KG1 (cell line): Measurements from ENCODE around the gene ZNF415.
"Not testable (repeated sequence)": the region's sequence is repeated elsewhere in the genome, so short reads cannot be mapped to it uniquely, and the experiment has no call there.

Experiments
- DNase-seq: peaks from one replicate; lab custom pipeline; 2025; lab: John Stamatoyannopoulos, UW

The ZNF415 gene

DNA sequence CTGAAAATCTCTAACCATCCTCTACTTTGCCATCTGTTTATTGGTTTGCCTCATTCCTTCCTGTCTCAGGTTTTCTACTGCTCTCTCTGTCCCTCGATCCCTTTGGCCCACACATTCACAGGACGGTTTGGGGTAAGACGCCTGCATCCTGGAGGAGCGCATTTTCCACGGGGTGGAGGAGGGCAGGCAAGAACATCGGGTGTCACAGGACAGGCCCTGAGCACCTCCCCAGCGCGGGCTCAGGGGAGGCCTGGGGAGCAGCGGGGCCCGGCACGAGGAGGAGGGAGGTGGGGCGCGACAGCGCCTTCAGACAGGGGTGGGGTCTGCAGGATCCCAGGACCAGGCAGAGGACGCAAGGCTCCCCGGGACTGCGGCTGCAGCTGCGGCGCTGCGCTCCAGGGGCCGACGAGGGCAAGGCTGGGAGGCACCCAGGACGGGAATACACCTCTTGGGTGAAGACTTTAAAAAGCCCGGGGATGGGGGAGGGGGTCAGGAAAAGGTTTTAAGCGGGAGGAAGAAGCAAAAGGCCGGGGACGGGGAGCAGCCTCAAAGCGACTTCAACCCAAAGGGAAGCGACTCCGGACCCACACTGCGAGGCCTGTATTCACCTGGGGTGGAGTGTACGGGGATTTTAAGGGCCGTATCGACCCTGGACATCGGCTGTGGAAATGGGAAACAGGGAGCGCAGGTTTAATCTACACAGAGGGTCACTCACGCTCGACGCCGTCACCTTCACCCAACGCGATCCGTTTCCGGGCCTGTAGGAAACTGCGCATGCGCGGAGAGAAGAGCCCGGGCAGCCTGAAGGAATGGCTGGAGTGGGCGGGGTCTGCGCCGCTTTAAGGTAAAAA is at the start of gene ZNF415:
Gene ZNF415, minus strand, starts transcription at position 770 of the 851 bp plus-strand sequence. CDS start 10,234 bp downstream, outside the sequence.
- peak; percentile 11 for DNase-seq

DNA sequence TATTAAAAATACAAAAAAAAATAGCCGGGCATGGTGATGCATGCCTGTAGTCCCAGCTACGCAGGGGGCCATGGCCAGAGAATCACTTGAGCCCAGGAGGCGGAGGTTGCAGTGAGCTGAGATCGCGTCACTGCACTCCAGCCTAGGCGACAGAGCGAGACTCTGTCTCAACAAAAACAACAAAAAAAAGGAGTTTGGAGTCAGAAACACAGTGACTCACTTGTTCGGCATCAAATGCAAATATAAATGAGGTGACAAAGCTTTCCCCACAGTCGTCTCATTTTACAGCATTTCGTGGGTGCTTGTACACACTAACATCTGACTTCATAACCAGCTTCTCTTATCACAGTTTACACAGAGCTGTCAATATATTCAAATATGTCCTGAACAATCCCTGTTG is 49.5 kb upstream of the ZNF415 start:
- DNase-seq: no peak

GRCh38 chr19:53177986-53178385 is 45.3 kb upstream of the ZNF415 start:
- DNase-seq: no peak

DNA sequence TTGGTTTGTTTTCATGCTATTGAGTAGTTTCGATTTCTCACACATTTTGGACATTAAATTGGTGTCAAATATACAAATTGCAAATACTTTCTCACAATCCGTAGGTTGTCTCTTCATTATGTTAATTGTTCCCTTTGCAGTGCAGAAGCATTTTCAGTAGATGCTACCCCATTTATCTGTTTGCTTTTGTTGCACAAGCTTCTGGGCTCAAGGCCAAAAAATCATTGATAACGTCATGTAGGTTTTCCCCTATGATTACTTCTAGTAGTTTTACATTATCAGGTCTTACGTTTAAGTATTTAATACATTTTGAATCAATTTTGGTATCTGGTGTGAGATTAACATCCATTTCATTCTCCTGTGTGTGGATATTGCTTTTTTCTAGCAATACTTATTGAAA is 40.2 kb upstream of the ZNF415 start:
- DNase-seq: no peak

- DNase-seq: no peak
Observed at GRCh38 chr19:53165691-53166091, 33.0 kb upstream of the ZNF415 start.

GRCh38 chr19:53161123-53161522 is 28.4 kb upstream of the ZNF415 start:
- no peak for DNase-seq

GRCh38 chr19:53160350-53160749 is 27.6 kb upstream of the ZNF415 start:
- no peak for DNase-seq

DNA sequence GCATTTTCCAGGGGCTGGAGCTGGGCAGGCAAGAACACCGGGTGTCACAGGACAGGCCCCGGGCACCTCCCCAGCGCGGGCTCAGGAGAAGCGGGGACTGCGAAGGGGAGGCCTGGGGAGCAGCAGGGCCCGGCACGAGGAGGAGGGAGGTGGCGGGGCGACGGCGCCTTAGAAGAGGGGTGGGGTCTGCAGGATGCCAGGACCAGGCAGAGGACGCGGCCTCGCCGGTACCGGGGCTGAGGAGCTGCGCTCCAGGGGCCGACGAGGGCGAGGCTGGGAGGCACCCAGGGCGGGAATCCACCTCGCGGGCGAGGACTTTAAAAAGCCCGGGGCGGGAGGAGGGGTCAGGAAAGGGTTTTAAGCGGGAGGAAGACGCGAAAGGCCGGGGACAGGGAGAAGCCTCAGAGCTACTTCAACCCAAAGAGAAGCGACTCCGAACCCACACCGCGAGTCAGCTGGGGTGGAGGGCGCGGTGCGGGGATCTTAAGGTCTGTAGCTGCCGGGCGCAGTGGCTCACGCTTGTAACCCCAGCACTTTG is 25.5 kb upstream of the ZNF415 start:
- DNase-seq: no peak

DNA sequence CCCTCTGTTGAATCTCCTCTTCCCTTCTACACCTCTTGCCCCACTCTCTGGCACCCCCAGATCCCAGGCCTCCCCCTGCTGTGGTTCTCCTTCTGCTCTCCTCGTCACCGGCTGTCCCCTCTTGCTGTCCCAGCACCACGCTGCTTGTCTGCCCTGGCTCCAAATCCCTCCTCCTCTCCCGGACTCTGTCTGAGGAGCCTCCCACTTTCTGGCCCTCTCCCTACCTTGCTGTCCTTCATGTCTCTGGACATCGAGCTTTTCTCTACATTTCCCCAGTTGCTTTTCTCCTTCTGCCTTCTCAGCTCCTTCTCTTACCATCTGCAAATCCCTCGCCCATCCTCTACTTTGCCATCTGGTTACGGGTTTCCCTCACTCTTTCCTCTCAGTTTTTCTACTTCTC is 24.9 kb upstream of the ZNF415 start:
- DNase-seq: no peak

DNA sequence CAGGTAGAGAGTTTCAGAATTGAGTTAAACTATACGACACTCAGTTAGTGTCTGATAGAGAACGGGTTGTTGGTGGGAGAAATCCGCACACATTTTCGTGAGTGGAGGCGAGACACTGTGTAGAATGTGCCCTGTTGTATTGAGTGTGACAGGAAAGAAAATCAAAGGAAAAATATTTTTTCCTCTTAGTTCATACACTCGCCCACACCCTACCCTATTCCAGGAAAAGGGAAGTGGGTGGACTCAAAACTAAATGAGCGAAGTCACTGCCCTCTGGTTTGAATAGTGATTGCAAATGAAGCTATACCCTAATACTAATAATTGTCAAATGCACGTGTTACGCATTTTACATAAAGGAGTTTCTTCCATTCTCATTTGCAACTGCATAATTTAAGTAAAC is 24.1 kb upstream of the ZNF415 start:
- no peak for DNase-seq

DNA sequence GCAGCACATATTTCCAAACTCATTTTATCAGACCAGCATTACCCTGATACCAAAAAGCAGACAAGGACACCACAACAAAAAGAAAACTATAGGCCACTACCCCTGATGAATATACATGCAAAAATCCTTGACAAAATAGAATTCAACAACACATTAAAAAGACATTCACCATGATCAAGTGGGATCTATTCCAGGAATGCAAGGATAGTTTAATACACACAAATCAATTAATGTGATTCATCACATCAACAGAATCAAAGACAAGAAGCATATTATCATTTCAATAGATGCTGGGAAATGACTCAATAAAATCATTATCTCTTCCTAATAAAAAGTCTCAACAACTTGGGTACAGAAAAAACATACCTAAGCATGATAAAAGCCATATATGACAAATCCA is 14.9 kb upstream of the ZNF415 start:
- DNase-seq: no peak

DNA sequence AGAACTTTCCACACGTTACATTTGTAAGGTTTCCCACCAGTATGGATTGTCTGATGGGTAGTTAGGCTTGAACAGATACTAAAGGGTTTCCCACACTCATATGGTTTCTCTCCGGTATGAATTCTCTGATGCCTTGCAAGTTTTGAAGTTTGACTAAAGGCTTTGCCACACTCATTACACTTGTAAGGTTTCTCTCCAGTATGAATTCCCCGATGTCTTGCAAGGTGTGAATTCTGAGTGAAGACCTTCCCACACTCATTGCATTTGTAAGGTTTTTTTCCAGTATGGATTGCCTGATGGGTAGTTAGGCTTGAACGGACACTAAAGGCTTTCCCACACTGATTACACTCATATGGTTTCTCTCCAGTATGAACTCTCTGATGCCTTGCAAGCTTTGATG is 7.6 kb upstream of the ZNF415 start:
- no peak for DNase-seq

- no peak for DNase-seq
Observed at GRCh38 chr19:53136432-53136831, 3.7 kb upstream of the ZNF415 start.

DNA sequence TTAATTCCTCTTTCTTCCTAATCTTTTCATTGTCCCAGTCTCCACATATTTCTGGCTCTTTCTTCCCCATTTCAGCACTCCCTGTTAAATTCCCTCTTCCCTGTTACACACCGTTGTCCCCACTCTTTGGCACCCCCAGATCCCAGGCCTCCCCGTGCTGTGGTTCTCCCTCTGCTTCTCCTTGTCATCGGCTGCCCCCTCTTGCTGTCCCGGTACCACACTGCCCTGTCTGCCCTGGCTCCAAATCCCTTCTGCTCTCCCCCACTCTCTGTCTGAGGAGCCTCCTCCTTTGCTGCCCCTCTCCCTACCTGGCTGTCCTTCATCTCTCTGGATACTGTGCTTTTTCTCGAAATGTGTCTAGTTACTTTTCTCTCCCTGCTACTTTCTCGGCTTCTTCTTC is 983 bp downstream of the ZNF415 start:
- no peak for DNase-seq

GRCh38 chr19:53131085-53131590 is 1.6 kb downstream of the ZNF415 start:
- no peak for DNase-seq

DNA sequence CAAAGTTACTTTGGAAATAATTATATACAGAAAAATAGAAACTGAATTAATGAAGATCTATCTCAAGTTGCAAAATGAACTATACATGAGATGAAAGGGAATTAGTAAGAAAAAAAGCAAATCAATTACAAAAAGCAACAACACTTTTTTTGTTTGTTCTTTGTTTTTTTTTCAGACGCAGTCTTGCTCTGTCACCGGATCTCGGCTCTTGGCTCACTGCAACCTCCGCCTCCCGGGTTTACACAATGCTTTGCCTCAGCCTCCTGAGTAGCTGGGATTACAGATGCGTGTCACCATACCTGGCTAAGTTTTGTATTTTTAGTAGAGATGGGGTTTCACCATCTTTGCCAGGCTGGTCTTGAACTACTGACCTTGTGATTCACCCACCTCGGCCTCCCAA is 2.2 kb downstream of the ZNF415 start:
- no peak for DNase-seq

DNA sequence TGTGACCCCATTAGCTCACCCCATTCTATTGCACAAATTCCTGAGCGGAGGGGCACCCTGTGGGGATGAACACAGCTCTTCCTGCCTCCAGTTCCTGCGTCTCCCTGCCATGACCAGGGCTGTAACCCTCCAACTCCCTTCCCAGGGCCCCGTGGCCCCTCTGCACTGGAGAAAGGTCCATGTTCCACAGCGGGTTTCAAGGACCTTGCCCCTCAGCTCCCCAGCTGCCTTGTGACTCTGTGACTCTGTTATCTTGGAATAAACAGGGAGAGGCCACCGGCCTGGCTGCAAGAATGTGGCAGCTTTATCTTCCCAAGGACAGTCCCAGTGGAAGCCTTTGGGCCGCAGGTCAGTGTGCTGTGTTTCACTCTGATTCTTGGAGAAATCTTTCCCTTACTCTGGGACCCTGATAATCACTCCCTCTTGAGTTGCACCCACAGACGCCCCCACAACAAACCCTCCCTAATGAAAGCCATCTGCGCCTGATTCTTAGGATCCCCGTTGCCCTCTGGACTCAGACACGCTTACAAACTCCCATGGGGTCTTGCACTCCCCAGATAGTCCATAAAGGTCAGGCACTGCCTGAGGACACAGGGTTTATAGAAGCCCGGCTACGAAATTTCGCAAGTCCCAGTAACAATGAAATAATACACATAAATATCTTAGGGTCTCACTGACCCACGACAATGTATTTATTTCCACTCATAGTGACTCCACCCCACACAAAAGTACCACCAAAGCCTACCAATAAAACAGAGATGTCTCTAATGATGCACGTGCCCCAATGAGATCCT is 5.8 kb downstream of the ZNF415 start:
- DNase-seq: not testable (repeated sequence)

DNA sequence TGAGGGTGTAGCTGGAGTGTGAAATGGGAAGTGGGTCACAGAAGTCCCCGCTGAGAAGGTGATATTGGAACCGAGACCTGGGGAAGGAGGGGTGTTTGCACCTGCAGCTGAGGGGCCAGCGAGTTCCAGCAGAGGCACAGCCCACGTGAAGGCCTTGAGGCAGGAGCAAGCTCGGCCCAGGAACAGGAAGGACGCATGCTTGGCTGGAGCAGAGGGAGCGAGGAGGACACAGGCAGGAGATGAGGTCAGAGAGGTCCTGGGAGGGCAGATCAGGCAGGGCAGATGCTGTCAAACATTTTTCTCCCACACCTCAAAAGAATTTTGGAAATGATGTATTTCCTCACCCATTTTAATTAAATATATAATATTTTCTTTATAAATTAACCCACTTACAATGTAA is 9.3 kb downstream of the ZNF415 start:
- DNase-seq: no peak

GRCh38 chr19:53112286-53112685 is 20.4 kb downstream of the ZNF415 start:
- DNase-seq: no peak

- no peak for DNase-seq
Observed at GRCh38 chr19:53109527-53109926, 23.2 kb downstream of the ZNF415 start.

DNA sequence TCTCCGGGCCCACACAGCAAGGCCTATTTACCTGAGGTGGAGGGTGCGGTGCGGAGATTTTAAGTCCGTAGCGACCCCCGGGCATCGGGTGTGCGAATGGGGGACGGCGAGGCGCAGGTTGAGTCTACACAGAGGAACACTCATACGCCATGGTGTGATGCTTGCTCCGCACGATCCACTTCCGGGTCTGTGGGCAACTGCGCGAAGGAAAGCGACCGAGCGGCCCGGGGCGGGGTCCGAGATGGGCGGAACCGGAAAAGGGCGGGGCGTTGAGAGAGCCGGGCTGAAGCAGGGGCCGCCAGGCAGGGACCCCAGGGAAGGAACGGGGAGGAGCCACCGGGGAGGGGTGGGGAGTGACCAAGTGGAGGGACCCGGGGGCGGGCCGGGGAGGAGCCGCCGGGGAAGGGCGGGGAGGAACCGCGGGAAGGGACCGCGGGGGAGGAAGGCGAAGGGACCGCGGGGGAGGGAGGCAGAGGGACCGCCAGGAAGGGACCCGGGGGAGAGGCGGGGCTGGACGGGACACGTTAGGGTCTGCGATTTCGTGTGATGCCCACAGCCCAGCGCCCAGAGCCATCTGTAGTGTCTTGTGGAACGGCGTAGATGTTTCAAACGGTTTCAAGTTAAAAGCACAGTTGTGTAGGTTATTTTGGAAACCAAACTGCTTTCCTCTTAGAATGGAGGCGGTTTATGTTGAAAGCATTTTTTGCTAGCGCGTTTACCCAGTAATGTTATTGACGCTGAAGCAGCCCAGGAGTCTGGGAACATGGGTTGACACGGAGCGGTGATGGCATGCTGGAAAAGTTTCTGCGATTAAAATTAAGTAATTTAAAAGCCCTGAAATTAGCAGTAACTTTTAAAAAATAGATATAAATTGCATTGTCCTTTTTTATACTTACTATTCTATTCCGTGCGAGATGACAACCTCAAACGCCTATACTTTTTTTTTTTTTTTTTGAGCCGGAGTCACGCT is 29.2 kb downstream of the ZNF415 start, which contains the start of gene ZNF160:
Gene ZNF160, minus strand, starts transcription at position 189 of the 970 bp plus-strand sequence. CDS start 17,146 bp downstream, outside the sequence.
- DNase-seq: peak; percentile 97
